Left lung (tissue), 10 donors: ENCODE data around the gene C6orf89. TPM values are rescaled to one million over a fixed set of nuclear protein-coding genes. Genes with fewer than 3 reads are reported as not detected.

ENCODE experiments used
- ATAC-seq: fragments of 200-7000 bp; cut with Tn5 transposase; one replicate; pipeline ENCODE4 v1.9.1; 2020; ENCODE audit warnings: moderate library complexity
- DNase-seq, 4 donors: peaks; one replicate each; pipeline ENCODE4 v3.0.0-alpha.2; 2013 to 2020
- H3K27ac ChIP-seq, 2 donors: fragments of 200-600 bp; sonication (generic) in 1 of 2; one replicate each; pipeline versions ENCODE4 v1.5.0 to v1.8.0; 2020 to 2021
- H3K27me3 ChIP-seq, 2 donors: fragments of 200-600 bp; sonication (generic) in 1 of 2; one replicate each; pipeline versions ENCODE4 v1.5.0 to v1.8.0; 2020 to 2021
- H3K36me3 ChIP-seq, 2 donors: fragments of 200-600 bp; sonication (generic) in 1 of 2; one replicate each; pipeline versions ENCODE4 v1.5.0 to v1.8.0; 2020 to 2021
- H3K4me1 ChIP-seq, 2 donors: fragments of 200-600 bp; one replicate each; pipeline ENCODE4 v1.8.0; 2021
- H3K4me3 ChIP-seq, 2 donors: fragments of 200-600 bp; sonication (generic) in 1 of 2; one replicate each; pipeline versions ENCODE4 v1.5.0 to v1.8.0; 2020 to 2021; ENCODE audit warnings: mild to moderate bottlenecking in 1 of 2
- H3K9me3 ChIP-seq, 2 donors: fragments of 200-600 bp; sonication (generic) in 1 of 2; one replicate each; pipeline versions ENCODE4 v1.5.0 to v1.8.0; 2020 to 2021
- intact Hi-C, 2 donors: fragments of 100-400 bp; cut with DNase I; formaldehyde crosslinking; loops; one replicate each; pipeline versions ENCODE4 v1.11.2 to v1.14.2; 2022
- polyA plus RNA-seq, 6 donors: library from polyadenylated mRNA; unstranded; fragments of 120-200 nt; gene quantifications; one replicate each; pipeline ENCODE4 v1.2.1, GENCODE V29; 2013; ENCODE audit not compliant: insufficient read length in 6 of 6
- total RNA-seq, 2 donors: library from RNA; stranded (reverse); fragmentation: NEBNext Ultra II Directional; extraction: Animal tissue kit (Norgen Biotek cat#: 25700); gene quantifications; one replicate each; pipeline ENCODE4 v1.2.1, GENCODE V29; 2021
- TF ChIP-seq, protein P1 (sequence below), 2 donors: fragments of 200-600 bp; sonication (generic) in 1 of 2; IDR thresholded peaks; one replicate each; pipeline versions ENCODE4 v1.5.0 to v1.8.0; 2021; ENCODE audit warnings: antibody characterized with exemption in 2 of 2
- donor health status: DM: no; HTN: yes; CAD: no.
- donor health status: DM: no; HTN: no; CAD: no.

C6orf89 gene
- total and polyA plus RNA-seq, 8 donors, result 43.8 to 59.6 (median 48.0) TPM

DNA sequence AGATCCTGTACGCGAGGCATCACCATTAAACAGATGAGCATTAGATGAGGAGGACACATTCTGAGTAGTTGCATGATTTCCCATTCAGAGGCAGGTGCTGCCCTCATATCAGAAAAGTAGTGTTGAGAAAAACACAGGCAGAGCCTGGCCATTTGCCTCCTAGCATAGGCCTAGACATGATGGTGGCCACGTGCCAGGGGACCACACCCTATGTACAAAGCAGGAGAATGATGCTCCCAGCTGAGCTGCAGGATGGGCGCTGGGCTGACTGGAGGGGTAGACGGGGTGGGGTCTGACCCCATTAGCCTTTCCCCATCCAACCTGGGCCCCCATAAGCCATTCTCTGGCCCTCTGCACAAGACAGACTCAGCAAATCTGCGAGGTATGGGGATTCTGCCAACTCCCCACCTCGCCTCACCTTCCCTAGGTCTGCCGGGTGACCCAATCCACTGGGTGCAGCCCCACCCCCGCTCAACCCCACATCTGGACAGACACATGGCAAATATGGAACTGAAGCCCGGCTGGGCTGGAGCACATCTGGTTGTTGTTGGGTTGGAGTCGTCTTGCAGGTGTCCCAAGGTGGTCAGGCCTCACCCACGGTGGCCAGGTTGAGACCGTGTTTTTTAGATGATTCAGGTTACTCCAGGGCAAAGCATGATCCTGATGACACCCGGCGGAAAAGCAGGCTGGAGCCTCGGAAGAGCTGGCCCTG, 82.7 kb downstream of the C6orf89 start:
- ATAC-seq, result no peak
- Histone ChIP-seq H3K36me3 (peaks cover 6 to 72% of the 10 kb centered on the region in 2 donors), H3K27me3 (no peaks in the 10 kb centered on the region), H3K4me3 (no peak overlapping the region), H3K9me3 (no peaks in the 10 kb centered on the region), H3K27ac (no peak overlapping the region), H3K4me1 (peaks cover 0 to 17% of the 10 kb centered on the region in 2 donors)
- TF ChIP-seq, protein P1, sequence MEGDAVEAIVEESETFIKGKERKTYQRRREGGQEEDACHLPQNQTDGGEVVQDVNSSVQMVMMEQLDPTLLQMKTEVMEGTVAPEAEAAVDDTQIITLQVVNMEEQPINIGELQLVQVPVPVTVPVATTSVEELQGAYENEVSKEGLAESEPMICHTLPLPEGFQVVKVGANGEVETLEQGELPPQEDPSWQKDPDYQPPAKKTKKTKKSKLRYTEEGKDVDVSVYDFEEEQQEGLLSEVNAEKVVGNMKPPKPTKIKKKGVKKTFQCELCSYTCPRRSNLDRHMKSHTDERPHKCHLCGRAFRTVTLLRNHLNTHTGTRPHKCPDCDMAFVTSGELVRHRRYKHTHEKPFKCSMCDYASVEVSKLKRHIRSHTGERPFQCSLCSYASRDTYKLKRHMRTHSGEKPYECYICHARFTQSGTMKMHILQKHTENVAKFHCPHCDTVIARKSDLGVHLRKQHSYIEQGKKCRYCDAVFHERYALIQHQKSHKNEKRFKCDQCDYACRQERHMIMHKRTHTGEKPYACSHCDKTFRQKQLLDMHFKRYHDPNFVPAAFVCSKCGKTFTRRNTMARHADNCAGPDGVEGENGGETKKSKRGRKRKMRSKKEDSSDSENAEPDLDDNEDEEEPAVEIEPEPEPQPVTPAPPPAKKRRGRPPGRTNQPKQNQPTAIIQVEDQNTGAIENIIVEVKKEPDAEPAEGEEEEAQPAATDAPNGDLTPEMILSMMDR (IDR thresholded peaks at IDR 0.05), result no peak
- intact Hi-C loops, result no loop called here
- DNase-seq, result no peak

- Histone ChIP-seq H3K4me3 (no peak overlapping the region), H3K27ac (peak overlapping the region in 1 of 2 donors; percentile 15), H3K27me3 (no peaks in the 10 kb centered on the region), H3K9me3 (no peaks in the 10 kb centered on the region), H3K36me3 (peaks cover 6 to 80% of the 10 kb centered on the region in 2 donors), H3K4me1 (peaks cover 0 to 8% of the 10 kb centered on the region in 2 donors)
- ATAC-seq (peak; percentile 89), DNase-seq (peak in 2 of 4 donors; percentile 69 to 85)
- intact Hi-C loops, result no loop called here
- TF ChIP-seq, protein P1 (IDR thresholded peaks at IDR 0.05), result no peak
These were observed 83.5 kb downstream of the C6orf89 start for GRCh38 chr6:36969240-36969691.

DNA sequence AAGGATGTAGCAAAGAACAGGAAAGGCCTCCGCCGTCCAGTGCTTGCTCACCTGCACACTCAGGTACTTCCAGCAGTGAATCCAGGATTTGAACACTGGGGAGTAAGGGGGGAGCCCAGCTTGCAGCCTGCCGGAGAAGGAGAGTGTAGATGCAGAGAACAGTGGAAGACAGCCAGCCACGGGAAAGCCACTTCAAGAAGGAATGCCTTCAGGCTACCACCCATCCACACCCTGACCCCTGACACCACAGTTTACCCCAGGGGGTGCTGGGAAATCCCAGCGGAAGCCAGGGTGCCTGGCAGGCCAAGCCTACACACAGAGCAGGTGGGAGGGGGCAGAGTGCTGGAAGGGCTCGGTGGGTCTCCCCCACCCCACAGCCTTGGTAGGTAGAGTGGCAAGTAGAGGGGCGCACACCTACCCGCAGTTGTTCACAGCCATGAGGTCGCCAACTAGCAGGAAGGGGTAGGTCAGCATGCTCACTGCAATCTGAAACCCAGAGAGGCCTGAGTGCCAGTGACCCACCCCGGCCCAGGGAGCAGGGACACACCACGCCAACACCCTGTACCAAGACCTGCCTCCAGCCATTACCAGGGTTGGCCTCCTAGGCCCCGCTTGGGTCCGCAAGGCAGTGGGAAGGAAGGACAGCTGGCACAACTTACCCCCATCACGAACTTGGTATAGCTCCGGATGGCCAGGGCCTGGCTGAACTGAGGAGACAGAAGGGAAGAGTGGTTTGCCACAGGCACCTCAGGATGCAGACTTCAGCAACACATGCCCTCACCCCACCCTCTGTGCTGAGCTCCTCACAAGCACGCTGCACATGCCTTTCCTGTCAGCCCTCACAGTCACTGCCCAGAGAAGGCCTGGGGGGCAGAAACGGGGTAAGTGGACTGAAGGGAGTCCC, 84.5 kb downstream of the C6orf89 start:
- Histone ChIP-seq H3K9me3 (no peaks in the 10 kb centered on the region), H3K27me3 (no peaks in the 10 kb centered on the region), H3K27ac (peak overlapping the region in 1 of 2 donors; percentile 33), H3K4me1 (no peaks in the 10 kb centered on the region), H3K36me3 (peaks cover 6 to 90% of the 10 kb centered on the region in 2 donors), H3K4me3 (no peak overlapping the region)
- TF ChIP-seq, protein P1 (IDR thresholded peaks at IDR 0.05), result no peak
- ATAC-seq, result peak; percentile 11
- no peak for DNase-seq
- intact Hi-C loops, result no loop called here

DNA sequence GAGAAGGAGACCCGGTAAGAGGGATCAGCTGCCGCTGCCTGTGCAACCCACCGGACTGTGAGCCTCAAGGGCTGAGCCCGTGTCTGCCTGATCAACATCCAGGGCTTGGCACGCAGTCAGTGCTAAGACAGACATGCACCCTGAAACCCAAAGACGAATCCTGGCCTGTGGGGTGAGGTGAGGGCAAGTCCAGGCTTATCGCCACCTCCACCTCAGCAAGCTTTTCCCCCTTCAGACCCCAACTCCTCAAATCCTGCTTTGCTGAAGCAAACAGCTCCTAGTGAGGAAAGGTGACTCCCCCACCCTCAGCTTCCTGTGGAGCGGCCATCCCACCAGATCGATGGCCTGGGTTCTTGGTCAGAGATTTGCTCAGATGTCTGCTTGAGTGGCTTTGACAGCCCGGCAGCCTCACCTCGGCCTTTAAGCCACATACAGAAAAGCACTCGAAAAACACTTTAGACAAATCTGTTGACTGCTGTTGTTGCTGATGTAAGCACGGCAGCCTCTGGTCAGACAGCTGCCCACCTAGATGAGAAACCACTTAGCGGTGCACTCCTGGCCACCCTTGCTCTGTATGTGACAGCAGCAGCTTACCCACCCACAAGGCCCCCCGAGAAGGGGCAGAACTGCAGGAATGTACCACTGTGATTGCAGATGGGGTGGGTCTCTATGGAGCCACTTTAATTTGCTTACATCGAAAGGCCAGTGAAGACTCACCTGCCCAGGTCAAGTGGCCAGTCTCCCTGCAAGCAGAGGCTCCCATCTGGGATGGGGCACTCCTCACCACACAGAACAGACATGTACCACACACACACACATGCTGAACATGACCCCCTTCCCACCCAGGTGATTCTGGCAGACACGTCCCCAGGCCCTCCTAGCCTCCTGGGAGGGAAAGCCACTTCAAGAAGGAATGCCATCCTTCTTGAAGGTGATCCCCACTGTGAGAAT, 85.4 kb downstream of the C6orf89 start:
- Histone ChIP-seq H3K27ac (peak overlapping the region in 1 of 2 donors; percentile 33), H3K36me3 (peaks cover 6 to 99% of the 10 kb centered on the region in 2 donors), H3K9me3 (no peaks in the 10 kb centered on the region), H3K27me3 (no peaks in the 10 kb centered on the region), H3K4me1 (no peaks in the 10 kb centered on the region), H3K4me3 (no peak overlapping the region)
- no peak for ATAC-seq
- no peak for DNase-seq
- TF ChIP-seq, protein P1 (IDR thresholded peaks at IDR 0.05), result no peak
- intact Hi-C loops, result no loop called here
